ENCODE data around the gene TAB3. TPM values are rescaled to one million over a fixed set of nuclear protein-coding genes. Genes with fewer than 3 reads are reported as not detected.
A peak's percentile ranks its signal among the peaks of the same experiment; 100 is the strongest.

TAB3 gene
- total and polyA plus RNA-seq, 12 donors, result 7.0 to 44.6 (median 22.1) TPM

DNA sequence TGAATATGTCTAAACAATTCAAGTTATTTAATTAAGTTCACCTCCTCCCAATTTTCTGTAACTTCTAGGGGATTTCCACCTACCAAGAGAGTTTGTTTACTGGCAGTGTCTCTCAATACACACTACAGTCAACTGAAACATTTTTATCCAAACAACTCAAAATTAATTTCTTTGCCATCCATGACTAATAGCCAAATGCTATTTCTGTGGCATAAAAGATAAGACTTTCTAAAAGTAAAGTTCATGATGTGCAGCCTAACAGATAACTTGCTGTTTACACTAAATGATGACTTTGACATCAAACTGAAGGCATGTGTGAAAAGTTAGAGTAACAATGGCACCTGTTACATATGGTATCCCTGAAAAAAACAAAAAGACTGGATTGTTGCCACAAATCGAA is 7.3 kb downstream of the TAB3 start:
- Histone ChIP-seq H3K9me3 (replicated peaks in 1 of 3) (no peaks in the 10 kb centered on the region), H3K27ac (no peak overlapping the region), H3K27me3 (no peaks in the 10 kb centered on the region), H3K4me1 (replicated peaks in 1 of 2) (peaks cover 0 to 10% of the 10 kb centered on the region in 2 donors), H3K4me3 (no peak overlapping the region), H3K36me3 (replicated peaks in 1 of 2) (no peaks in the 10 kb centered on the region)
- TF ChIP-seq, protein P1, sequence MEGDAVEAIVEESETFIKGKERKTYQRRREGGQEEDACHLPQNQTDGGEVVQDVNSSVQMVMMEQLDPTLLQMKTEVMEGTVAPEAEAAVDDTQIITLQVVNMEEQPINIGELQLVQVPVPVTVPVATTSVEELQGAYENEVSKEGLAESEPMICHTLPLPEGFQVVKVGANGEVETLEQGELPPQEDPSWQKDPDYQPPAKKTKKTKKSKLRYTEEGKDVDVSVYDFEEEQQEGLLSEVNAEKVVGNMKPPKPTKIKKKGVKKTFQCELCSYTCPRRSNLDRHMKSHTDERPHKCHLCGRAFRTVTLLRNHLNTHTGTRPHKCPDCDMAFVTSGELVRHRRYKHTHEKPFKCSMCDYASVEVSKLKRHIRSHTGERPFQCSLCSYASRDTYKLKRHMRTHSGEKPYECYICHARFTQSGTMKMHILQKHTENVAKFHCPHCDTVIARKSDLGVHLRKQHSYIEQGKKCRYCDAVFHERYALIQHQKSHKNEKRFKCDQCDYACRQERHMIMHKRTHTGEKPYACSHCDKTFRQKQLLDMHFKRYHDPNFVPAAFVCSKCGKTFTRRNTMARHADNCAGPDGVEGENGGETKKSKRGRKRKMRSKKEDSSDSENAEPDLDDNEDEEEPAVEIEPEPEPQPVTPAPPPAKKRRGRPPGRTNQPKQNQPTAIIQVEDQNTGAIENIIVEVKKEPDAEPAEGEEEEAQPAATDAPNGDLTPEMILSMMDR (IDR thresholded peaks at IDR 0.05), result no peak
- TF ChIP-seq POLR2A (IDR thresholded peaks at IDR 0.05), result no peak
- DNase-seq, result no peak
- intact Hi-C loops (cut with DNase I), result no loop called here
- 59 to 77% (median 71%) methylated on average over 1 of the region's 1 CpG for WGBS, 4 donors

DNA sequence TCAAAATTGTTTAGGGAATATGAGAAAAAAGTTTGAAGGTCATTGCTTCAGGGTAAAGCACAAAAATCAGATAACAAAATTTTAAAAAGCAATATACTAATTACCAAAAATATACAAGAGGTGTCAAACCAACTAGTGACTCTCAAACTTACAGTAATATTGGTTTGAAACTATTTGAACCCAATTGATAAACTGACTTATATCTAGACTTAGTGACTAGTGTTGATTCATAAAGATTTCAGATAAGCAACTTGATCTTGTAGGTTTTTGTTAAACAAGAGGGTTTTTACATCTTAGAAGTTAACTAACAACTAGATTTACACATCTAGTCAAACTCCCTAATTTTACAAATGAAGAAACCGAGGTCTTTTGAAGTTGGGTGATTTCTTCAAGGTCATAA is 7.7 kb downstream of the TAB3 start:
- 33 to 56% (median 35%) methylated on average over 1 of the region's 1 CpG for WGBS, 4 donors
- H3K36me3 ChIP-seq (replicated peaks in 1 of 2), result no peaks in the 10 kb centered on the region
- no peak for DNase-seq

DNA sequence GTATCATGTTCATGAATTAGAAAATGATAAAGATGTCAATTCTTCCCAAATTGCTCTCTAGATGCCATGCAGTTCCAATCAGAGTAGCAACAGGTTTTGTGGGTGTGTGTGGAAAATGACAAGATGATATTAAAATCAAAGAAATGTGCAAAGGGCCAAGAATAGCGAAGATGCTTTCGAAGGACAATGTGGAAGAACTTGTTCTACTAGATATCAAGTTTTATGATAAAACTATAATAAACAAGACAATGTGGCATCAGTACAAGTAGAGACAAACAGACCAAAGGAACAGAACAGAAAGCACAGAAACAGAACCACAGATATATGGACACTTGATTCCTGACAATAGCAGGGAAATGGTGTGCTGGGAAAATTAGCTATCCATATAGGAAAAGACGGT is 9.0 kb downstream of the TAB3 start:
- Histone ChIP-seq H3K4me3 (no peak overlapping the region), H3K9me3 (replicated peaks in 1 of 3) (no peaks in the 10 kb centered on the region), H3K27ac (no peak overlapping the region), H3K4me1 (replicated peaks in 1 of 2) (peaks cover 0 to 6% of the 10 kb centered on the region in 2 donors), H3K27me3 (no peaks in the 10 kb centered on the region), H3K36me3 (replicated peaks in 1 of 2) (no peaks in the 10 kb centered on the region)
- no peak for DNase-seq
- 82 to 94% (median 88%) methylated on average over 3 of the region's 3 CpGs for WGBS, 4 donors
- TF ChIP-seq POLR2A (IDR thresholded peaks at IDR 0.05), result no peak
- TF ChIP-seq, protein P1 (IDR thresholded peaks at IDR 0.05), result no peak
- intact Hi-C loops (cut with DNase I), result no loop called here

More for the DNA sequence above, 7.7 kb downstream of the TAB3 start:
- Histone ChIP-seq H3K4me1 (replicated peaks in 1 of 2) (peaks cover 0 to 6% of the 10 kb centered on the region in 2 donors), H3K9me3 (replicated peaks in 1 of 3) (no peaks in the 10 kb centered on the region), H3K27ac (no peak overlapping the region), H3K27me3 (no peaks in the 10 kb centered on the region), H3K4me3 (no peak overlapping the region)
- intact Hi-C loops (cut with DNase I), result no loop called here
- TF ChIP-seq, protein P1 (IDR thresholded peaks at IDR 0.05), result no peak
- TF ChIP-seq POLR2A (IDR thresholded peaks at IDR 0.05), result no peak

DNA sequence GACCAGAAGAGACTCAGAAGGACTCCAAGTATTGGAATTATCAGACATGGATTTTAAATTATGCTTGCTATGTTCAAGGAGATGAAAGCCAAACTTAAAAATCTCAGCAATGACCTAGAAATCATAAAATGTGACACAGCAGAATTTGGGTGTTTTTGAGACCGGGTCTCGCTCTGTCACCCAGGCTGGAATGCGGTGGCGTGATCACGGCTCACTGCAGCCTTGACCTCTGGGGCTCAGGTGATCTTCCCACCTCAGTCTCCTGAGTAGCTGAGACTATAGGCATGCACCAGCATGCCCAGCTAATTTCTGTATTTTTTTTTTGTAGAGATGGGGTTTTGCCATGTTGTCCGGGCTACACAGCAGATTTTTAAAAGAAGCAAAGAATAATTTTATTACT is 12.7 kb downstream of the TAB3 start:
- H3K27me3 ChIP-seq, result no peaks in the 10 kb centered on the region
- no peaks in the 10 kb centered on the region for H3K9me3 ChIP-seq (replicated peaks in 1 of 3)
- H3K4me1 ChIP-seq (replicated peaks in 1 of 2), result peaks cover 0 to 6% of the 10 kb centered on the region in 2 donors
- DNase-seq, result peak in 3 of 7 donors; percentile 4 to 49 (median 26)
- no peak overlapping the region for H3K27ac ChIP-seq
- H3K36me3 ChIP-seq (replicated peaks in 1 of 2), result no peaks in the 10 kb centered on the region
- 39 to 75% (median 57%) methylated on average over 6 of the region's 6 CpGs for WGBS, 4 donors
- H3K4me3 ChIP-seq, result no peak overlapping the region
- intact Hi-C loops (cut with DNase I), result no loop called here
- TF ChIP-seq, protein P1 (IDR thresholded peaks at IDR 0.05), result no peak
- TF ChIP-seq POLR2A (IDR thresholded peaks at IDR 0.05), result no peak

Data from adrenal gland (tissue), 12 donors.